ENCODE results near the gene ZNF354B.
"Not testable (repeated sequence)": the region's sequence is repeated elsewhere in the genome, so short reads cannot be mapped to it uniquely, and the experiment has no call there.

Gene ZNF354B

DNA sequence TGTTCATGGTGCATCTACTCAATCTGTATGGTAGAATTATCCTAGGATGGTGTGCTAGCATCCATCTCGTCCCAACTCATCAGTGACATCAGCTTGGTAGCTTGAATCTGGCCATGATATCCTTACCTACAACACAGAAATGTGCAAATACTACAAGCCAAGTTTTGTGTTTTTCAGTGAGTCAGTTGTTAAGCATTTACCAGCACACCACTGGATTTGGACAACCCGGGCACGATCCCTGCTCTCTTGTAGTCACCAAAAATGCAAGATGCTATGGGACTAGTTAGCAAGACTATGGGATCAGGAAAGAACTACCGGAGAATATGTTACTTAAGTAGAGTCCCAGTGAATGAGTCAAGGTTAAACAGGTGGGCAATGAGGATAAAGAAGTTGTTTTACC, 32.1 kb upstream of the ZNF354B start:
- no peak overlapping the region for H3K4me3 ChIP-seq (ENCODE audit: low read depth, low read length)
- TF ChIP-seq, protein P1, sequence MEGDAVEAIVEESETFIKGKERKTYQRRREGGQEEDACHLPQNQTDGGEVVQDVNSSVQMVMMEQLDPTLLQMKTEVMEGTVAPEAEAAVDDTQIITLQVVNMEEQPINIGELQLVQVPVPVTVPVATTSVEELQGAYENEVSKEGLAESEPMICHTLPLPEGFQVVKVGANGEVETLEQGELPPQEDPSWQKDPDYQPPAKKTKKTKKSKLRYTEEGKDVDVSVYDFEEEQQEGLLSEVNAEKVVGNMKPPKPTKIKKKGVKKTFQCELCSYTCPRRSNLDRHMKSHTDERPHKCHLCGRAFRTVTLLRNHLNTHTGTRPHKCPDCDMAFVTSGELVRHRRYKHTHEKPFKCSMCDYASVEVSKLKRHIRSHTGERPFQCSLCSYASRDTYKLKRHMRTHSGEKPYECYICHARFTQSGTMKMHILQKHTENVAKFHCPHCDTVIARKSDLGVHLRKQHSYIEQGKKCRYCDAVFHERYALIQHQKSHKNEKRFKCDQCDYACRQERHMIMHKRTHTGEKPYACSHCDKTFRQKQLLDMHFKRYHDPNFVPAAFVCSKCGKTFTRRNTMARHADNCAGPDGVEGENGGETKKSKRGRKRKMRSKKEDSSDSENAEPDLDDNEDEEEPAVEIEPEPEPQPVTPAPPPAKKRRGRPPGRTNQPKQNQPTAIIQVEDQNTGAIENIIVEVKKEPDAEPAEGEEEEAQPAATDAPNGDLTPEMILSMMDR (IDR thresholded peaks at IDR 0.05; ENCODE audit: control insufficient read depth, extremely low read depth, insufficient read depth): no peak
- DNase-seq (ENCODE audit: low read depth): no peak

GRCh38 chr5:178831049-178831448, 28.7 kb upstream of the ZNF354B start:
- TF ChIP-seq, protein P1 (IDR thresholded peaks at IDR 0.05; ENCODE audit: control insufficient read depth, extremely low read depth, insufficient read depth): no peak
- H3K4me3 ChIP-seq (ENCODE audit: low read depth, low read length): no peak overlapping the region
- DNase-seq (ENCODE audit: low read depth): no peak

- no peak for DNase-seq (ENCODE audit: low read depth)
- no peak overlapping the region for H3K4me3 ChIP-seq (ENCODE audit: low read depth, low read length)
- TF ChIP-seq, protein P1 (IDR thresholded peaks at IDR 0.05; ENCODE audit: control insufficient read depth, extremely low read depth, insufficient read depth): no peak
Observed at GRCh38 chr5:178832618-178833201, 27.0 kb upstream of the ZNF354B start.

GRCh38 chr5:178836628-178837027, 23.1 kb upstream of the ZNF354B start:
- TF ChIP-seq, protein P1 (IDR thresholded peaks at IDR 0.05; ENCODE audit: control insufficient read depth, extremely low read depth, insufficient read depth): no peak
- DNase-seq (ENCODE audit: low read depth): no peak
- H3K4me3 ChIP-seq (ENCODE audit: low read depth, low read length): no peak overlapping the region

- DNase-seq (ENCODE audit: low read depth); H3K4me3 ChIP-seq (ENCODE audit: low read depth, low read length): not testable (repeated sequence)
Observed at GRCh38 chr5:178838695-178839318, 20.9 kb upstream of the ZNF354B start.

- TF ChIP-seq, protein P1 (IDR thresholded peaks at IDR 0.05; ENCODE audit: control insufficient read depth, extremely low read depth, insufficient read depth): peak; percentile 93
- peak; percentile 50 for DNase-seq (ENCODE audit: low read depth)
- H3K4me3 ChIP-seq (ENCODE audit: low read depth, low read length): no peak overlapping the region
Observed at GRCh38 chr5:178839319-178839704, 20.4 kb upstream of the ZNF354B start.

DNA sequence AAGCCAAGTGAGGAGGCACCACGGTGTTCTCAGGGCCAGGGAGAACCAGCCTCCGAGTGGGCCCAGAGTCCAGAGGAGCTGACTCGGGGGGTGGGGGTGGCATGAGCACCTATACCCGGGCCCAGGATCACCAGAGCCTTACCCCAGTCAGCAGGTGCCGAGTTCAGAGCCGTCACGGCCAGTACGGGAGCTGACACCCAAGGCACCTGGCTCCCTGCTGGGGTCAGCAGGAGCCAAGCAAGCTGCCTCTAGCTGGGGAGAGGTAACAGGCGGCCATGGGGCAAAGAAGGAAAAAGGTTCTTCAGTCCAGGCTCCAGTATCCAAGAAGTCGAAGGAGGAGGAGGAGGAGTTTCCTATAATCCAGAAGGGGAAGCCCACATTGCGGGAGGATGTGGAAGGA, 19.4 kb upstream of the ZNF354B start:
- H3K4me3 ChIP-seq (ENCODE audit: low read depth, low read length); DNase-seq (ENCODE audit: low read depth): not testable (repeated sequence)

- H3K4me3 ChIP-seq (ENCODE audit: low read depth, low read length): no peak overlapping the region
- no peak for DNase-seq (ENCODE audit: low read depth)
- TF ChIP-seq, protein P1 (IDR thresholded peaks at IDR 0.05; ENCODE audit: control insufficient read depth, extremely low read depth, insufficient read depth): no peak
Observed at GRCh38 chr5:178849316-178849715, 10.4 kb upstream of the ZNF354B start.

All from LNCaP clone FGC (cell line).